Fibroblast of skin of right biceps (primary cell): Measurements from ENCODE around the gene STXBP5.

Experiments
- DNase-seq: peaks from one replicate; pipeline ENCODE4 v3.0.0-alpha.2; 2013

The STXBP5 gene

DNA sequence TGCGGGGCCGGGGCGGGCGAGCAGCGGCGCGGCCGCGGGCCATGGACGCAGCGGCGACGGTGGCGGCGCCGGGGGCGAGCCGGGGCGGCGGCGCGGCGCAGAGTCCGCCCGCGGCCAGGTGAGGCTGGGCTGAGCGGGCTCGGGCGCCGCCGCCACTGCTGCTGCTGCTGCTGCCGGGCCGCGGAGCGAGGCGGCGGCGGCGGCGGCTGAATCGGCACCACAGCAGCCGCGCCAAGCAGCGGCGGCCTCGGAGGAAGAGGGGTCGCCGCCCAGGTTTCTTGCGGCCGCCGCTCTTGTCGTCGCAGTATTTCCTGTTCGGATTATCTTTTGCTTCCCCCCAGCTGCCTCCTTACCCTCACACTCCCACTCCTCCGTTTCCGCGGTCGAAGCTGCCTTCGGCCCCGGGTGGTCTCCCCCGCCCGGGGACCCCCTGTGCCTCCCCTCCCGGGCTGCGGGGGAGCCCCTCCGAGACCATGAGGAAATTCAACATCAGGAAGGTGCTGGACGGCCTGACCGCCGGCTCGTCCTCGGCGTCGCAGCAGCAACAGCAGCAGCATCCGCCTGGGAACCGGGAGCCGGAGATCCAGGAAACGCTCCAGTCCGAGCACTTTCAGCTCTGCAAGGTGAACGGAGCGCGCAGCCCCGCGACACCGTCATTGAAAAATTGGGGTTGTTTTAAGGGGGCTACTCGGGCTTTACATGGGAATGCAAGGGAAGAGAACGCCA lies at the start of gene STXBP5:
STXBP5 (plus strand) TSS at position 358 of the 726 bp plus-strand sequence; CDS start at position 474, 116 bp downstream.
- peak; percentile 52 for DNase-seq

- DNase-seq, result peak; percentile 64
Observed at GRCh38 chr6:147154454-147154853, 49.8 kb upstream of the STXBP5 start.

DNA sequence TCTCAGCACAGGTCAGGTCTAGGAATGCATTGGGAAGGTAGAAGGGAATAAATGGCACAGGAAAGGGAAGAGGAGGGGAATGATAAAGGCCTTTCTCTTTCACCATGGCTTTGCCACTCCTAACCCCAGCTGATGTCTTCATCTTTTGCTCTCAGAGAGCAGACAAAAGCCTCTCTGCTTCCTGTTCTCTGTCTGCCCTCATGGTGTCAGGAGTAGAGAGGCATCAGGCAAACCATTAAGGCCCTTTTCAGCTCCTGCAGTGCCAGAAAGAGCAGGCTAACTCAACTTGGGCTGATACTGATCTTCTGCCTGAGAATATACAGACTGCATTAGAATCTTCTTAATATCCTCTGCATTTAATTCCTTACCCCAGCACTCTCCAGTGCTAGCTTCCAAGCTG lies 48.0 kb upstream of the STXBP5 start:
- DNase-seq, result no peak

- peak; percentile 49 for DNase-seq
Observed at GRCh38 chr6:147156799-147157382, 47.3 kb upstream of the STXBP5 start.

GRCh38 chr6:147157930-147158329 lies 46.3 kb upstream of the STXBP5 start:
- DNase-seq, result no peak

DNA sequence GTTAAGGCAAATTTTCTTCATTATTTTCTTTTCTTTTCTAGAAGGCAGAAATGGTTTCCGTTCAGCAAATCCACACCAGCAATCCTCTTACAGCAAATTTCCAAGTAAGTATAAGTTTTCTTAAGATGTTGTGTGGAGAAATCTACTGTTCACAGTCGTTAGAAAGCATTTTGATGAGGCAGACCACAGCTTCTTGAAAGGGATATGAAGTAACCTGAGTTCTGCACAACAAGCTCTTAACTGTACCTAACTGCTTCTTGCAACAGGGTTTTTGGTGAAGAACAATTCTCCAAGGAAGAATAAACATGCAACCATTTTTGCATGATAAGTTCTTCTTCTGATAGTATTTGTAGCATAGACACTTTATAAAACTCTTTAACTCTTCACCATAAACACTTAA lies 45.3 kb upstream of the STXBP5 start:
- DNase-seq, result no peak

GRCh38 chr6:147159536-147160374 lies 44.5 kb upstream of the STXBP5 start:
- DNase-seq, result no peak

DNA sequence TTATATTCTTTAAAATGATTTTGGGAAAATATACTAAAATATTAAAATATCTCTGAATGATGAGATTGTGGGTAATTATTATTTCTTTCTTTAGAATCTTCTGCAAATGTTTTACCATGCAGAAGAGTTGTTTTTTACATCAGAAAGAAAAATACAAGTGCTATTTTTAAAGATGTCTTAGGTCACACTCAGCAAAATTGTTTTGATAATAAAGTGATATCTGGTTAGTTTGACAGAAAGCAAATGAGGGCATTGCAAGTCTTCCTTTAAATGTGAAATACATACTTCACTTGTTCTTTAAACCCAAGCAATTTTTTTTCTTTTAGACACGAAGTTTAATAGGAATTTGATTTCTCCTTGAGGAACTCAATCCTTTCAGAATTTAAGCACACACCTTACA lies 43.6 kb upstream of the STXBP5 start:
- no peak for DNase-seq

DNA sequence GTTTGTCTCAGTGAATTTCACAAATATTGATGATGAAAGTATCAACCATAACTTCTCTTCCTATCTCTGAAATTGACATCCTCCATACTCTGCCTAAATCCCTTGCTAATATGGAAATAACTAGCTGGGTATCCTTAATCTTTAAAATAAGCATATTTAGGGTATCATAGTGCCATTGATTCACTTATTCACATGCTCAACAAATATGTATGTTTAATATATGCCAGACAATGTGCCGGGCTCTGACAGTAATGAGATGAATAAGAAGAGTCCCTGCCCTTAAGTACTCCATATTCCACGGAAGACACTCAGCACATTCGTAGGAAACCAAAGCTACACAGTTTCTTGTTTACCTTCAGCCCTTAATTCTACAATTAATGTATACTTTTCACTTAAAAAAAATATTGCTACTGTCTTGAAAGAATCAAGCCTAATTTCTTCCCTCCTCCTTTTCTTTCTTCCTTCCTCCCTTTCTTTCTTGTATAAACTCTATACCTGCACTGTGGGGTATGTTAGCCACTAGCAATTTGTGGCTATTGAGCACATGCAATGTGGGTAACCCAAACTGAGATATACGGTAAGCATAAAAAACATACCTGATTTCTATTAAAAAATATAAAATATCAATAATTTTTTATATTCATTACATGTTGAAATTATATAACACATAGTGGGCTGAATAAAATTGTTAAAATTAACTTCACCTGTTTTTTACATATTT lies 42.8 kb upstream of the STXBP5 start:
- no peak for DNase-seq

DNA sequence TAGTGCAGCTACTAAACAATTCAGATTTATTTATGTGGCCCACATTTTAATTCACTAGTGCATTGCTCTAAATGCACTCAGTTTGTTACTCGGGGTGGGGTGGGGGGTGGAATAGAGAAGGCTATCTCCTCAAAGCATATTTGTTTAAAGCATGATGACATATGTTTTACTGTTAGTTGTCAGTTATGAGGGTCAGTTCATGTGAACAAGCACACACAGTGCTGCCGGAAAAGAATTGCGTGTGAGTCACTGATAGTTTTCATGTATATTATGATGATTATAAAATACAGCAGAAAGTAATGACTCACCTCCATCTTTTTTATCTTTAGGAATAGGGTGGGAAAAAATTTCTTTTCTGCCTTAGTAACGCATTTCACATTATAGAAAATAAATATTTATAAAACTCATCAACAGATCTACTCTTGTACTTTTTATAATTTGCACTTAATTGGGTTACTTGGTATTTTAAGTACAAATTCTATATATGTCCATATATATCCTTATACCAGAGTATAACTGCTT lies 42.2 kb upstream of the STXBP5 start:
- peak; percentile 88 for DNase-seq

GRCh38 chr6:147164761-147165160 lies 39.5 kb upstream of the STXBP5 start:
- DNase-seq, result peak; percentile 36

- peak; percentile 41 for DNase-seq
Observed at GRCh38 chr6:147166360-147166944, 37.8 kb upstream of the STXBP5 start.

DNA sequence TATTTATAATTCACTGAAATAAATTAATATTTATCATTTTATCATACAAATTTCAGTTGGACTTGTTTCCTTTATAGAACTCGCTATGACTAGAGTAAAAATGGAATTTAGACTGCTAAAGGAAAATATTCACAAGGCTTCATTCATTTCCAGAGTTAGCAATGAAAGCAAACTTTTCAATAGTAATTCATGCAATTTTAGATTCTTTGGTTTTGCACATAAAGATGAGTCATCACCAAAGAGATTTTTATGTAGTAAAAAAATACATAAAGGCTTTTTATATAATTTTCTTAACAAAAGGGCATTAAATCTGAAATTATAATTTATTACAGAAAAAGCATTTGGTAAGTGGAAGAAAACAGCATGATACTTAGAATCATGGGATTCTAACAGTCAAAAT lies 37.2 kb upstream of the STXBP5 start:
- peak; percentile 38 for DNase-seq

- DNase-seq, result no peak
Observed at GRCh38 chr6:147167576-147168461, 36.4 kb upstream of the STXBP5 start.

DNA sequence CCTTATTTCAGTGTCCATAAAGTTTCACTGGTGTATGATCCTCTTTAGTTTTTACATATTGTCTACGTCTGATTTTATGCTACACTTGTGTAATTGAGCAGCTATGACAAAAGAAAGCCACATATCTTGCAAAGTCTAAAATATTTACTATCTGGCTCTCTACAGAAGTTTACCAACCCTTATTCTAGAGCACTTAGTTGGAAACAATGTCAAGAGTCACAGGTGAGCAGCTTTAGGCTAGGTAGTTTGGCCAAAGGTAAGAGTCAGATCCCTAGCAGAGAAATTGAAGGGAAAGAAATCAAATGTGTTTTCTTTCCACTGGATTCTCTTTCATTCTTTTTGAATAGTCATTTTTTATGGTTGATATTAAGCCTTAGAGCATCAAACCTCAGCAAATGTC lies 34.7 kb upstream of the STXBP5 start:
- DNase-seq, result no peak

- DNase-seq, result peak; percentile 97
Observed at GRCh38 chr6:147170269-147170668, 33.9 kb upstream of the STXBP5 start.

DNA sequence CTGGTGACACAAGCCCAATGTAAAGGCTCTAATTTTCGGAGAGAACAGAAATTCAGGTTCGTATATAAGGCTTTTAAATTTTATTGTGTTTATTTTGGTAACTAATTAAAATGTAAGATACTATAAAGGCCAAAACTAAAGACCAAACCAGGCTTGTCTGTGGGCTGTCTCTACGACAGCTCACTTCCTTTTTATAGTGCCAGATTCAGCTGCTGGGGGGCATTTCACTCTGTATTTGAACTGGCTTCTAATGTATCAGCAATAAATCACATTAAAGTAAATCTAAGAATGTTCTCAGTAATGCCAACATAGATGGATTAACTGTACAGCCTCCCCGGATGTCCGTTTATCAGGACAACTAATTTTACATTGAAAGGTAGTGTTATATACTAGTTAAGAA lies 31.1 kb upstream of the STXBP5 start:
- no peak for DNase-seq

GRCh38 chr6:147173675-147174308 lies 30.4 kb upstream of the STXBP5 start:
- DNase-seq, result peak; percentile 28

DNA sequence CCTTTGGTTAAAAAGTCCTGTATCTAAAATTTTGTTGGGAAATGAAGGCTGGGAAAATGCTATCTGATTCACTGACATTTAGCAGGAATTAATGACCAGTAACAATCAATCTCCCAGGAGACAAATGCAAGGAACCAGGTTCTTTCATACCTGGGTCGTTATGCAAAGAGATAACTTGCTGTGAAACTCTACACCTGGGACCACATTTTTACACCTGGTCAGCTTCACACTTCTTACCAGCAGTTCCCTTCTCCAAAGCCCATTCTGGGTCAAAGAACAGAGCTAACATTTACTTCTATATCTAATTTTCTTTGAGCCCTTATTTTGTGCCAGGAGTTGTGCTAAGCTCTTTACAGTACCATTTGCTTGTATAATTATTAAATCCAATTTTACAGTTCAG lies 27.4 kb upstream of the STXBP5 start:
- DNase-seq, result no peak

- DNase-seq, result peak; percentile 47
Observed at GRCh38 chr6:147177286-147177685, 26.9 kb upstream of the STXBP5 start.

- DNase-seq, result no peak
Observed at GRCh38 chr6:147178355-147178754, 25.9 kb upstream of the STXBP5 start.
